Inflammatory macrophage treated with lipopolysaccharide for 1 hour (primary cell): ENCODE data around the gene SEC16A.

ENCODE experiments used
- DNase-seq, 2 donors: peaks; one replicate each; pipeline ENCODE4 v3.0.0-alpha.2; 2020 to 2022

SEC16A gene

GRCh38 chr9:136482793-136483588, at the start of gene SEC16A:
TSS of gene SEC16A (minus strand) at chr9:136483040. CDS start at chr9:136477615, 5,425 bp downstream.
- DNase-seq: peak; percentile 96 to 100

DNA sequence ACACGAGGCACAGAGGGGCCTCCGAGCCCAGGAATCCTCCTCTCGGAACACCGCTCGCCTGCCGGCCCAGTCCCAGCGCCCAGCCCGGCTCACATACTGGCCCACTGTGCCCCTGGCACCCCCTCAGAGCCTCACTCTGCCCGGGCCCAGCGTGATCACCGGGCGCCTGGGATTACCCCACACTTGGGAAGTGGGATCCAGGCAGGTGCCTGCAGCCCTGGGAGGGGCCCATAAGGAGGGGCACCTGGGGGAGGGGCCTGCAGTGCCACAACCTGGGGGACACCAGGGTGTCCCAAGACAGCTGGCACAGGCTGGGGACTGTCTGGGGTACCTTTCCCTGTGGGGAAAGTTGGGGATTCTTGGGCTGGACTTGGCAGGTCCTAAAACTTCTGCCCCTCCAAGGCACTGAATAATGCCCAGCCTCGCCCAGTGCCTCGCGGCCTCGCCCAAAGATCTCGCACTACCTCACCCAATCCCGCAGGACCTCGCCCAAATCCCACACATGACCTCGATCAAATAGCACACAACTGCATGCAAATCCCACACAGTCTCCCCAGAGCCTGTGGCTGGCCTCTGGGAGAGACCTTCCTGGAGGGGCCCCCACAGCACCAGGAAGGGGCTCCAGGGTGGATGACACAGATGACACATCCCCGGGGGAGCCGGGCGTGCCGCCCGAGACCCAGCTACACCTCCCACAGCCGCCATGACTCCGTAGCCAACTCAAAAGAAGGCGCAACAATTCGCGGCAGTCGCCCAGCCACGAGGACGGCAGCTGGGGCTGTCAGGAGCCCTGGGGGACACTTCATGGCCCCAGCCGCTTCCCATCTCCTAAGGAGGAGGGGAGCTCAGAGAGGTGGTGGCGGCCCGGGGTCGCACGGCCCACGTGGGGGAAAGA, 49.3 kb upstream of the SEC16A start:
- DNase-seq: no peak

- DNase-seq: no peak
Observed at GRCh38 chr9:136531186-136531903, 48.5 kb upstream of the SEC16A start.

GRCh38 chr9:136530461-136531089, 47.7 kb upstream of the SEC16A start:
- DNase-seq: no peak

GRCh38 chr9:136529516-136530460, 46.9 kb upstream of the SEC16A start:
- peak; percentile 38 to 61 for DNase-seq

DNA sequence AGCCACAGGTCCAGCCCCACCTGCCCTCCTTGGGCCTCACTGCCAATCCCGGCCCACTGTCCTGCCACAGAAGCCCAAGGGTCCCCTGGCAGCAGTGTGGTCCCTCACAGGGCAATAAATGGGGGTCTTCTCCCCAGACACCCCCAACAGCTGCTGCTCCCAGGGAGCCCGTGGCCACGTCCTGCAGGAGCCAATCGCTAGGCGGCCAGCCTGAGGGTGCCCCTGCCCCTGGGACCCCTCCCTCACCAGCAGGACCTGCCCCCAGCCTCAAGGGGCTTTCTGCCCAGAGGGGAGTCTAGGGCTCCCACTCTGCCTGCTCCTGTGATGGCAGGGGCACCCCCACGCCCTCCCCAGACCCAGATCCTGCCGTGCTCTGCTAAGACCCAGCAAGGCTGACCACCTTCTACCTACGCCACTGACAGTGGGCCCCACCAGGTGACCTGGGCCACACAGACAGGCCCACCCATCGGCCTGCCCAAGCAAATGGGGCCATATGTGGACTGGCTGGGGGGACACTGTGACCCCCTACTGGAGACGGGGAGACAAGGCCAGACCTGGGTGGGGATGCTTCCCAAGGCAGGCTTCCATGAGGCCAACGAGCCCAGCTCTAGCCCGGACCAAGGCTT, 46.0 kb upstream of the SEC16A start:
- DNase-seq: no peak

DNA sequence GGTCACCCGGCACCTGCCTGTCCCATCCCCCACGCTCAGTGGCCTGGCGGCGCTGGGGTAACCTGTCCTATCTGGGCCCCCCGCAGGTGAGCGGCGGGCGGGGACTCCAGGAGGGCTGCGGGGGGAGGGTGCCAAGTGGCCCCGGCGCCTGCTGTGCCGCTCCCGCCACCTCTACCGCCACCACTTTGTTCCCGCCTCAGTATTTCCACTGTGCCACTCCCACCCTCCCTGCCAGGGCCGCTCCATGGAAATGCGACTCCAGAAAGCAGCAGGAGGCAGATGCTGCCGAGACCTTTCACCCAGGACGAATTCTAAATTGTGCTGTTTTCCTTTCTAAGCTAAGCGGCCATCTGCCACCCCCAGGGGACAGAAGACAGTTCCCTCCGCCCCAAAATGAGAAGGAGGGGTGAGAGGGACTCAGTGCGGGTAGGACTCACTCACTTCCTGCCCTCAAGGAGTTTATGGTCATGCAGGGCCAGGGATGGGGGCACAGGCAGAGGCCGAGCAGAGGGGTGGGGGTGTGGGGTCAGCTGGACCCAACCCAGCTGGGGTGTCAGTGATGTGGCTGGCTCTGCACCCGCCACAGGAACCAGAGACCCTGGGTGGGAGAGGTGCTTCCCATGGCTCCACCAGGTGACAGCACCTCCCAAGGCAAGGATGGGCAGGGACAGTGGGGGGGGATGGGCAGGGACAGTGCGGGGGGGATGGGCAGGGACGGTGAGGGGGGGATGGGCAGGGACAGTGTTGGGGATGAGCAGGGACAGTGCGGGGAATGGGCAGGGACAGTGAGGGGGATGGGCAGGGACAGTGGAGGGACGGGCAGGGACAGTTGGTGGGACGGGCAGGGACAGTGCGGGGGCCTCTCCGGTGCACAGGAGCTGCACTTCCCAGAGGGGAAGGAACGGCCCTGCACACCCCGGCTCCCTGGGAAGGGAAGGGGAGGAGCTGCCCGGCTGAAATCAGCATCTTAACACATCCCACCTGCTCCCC, 45.2 kb upstream of the SEC16A start:
- DNase-seq: no peak

GRCh38 chr9:136527131-136527530, 44.3 kb upstream of the SEC16A start:
- no peak for DNase-seq

DNA sequence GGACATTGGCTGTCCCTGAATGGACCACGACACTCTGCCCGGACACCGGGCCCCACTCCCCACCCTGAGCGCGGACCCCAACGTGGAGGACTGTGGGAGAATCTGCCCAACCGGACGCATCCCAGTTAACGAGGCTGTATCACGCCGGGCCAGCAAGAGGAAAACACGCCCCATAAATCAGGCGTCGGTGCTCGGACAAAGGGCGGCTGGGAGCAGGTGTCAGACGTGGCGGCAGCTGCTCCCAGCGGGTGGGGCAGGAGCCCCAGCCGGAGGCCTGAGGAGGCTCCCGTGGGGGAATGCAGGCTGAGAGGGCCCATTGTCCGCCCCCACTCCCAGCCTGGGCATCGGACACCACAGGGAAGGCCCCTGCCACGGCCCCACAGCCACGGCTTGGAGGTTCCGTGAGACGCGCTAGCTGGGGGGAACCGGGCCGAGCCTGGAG, 43.8 kb upstream of the SEC16A start:
- no peak for DNase-seq

GRCh38 chr9:136525841-136526499, 43.1 kb upstream of the SEC16A start:
- DNase-seq: no peak

GRCh38 chr9:136525207-136525606, 42.4 kb upstream of the SEC16A start:
- no peak for DNase-seq

DNA sequence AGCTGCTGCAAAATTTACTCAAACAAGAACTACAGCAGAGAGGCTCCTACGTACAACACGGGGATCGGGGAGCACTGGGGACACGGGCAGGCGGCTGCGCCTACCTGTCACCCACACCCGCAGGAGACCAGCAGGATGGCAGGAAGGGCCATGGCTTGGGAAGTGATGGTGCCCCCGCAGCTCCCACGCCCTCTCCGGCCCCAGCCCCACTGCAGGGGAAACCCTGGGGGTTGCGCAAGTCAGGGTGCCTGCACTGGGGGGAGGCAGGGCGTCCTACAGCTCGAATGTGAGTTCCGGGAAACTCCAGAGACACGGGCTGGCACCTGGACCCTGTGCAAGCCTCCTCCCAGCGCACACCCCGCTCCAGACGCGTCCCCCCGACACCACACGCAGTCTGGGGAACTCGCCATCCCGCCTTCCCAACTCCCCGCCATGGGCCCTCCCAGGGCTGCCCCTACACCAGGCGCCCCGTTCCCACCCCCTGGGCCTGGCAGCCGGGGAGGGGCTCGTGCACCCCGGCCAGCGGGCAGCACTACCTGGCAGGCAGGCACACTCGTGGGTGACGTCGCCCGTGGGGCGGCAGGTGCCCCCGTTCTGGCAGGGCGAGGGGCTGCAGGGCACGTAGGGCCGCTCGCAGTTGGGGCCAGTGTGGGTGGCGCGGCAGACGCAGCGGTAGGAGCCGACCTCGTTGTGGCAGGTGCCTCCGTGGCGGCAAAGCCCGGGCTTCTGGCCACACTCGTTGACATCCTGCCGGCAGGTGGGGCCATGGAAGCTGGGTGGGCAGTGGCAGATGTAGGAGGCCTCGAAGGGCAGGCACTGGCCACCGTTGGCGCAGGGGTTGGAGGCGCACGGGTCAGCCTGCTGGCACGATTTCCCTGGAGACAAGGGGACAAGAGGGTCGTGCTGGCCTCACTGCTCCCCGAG, 39.7 kb upstream of the SEC16A start:
- peak; percentile 67 to 87 for DNase-seq

DNA sequence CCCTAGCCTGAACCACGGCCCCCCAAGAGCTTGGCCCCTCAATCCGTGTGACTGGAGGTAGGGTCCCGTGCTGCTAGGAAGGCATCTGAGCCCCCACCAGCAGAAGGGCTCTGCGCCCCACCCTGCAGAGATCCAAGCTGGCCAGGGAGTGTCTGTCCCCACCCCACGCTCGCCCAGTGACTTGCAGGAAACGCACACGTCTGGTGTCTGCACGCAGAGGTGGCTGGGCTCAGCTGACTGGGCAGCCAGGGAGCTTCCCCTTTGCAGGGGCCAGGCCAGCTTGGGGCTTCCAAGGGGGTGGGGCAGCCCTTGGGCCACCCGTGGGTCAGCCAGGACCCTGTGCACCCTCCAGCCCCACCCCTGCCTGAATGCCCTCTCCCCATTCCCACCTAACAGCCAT, 38.7 kb upstream of the SEC16A start:
- DNase-seq: peak; percentile 77 to 87

- no peak for DNase-seq
Observed at GRCh38 chr9:136520053-136520540, 37.3 kb upstream of the SEC16A start.

DNA sequence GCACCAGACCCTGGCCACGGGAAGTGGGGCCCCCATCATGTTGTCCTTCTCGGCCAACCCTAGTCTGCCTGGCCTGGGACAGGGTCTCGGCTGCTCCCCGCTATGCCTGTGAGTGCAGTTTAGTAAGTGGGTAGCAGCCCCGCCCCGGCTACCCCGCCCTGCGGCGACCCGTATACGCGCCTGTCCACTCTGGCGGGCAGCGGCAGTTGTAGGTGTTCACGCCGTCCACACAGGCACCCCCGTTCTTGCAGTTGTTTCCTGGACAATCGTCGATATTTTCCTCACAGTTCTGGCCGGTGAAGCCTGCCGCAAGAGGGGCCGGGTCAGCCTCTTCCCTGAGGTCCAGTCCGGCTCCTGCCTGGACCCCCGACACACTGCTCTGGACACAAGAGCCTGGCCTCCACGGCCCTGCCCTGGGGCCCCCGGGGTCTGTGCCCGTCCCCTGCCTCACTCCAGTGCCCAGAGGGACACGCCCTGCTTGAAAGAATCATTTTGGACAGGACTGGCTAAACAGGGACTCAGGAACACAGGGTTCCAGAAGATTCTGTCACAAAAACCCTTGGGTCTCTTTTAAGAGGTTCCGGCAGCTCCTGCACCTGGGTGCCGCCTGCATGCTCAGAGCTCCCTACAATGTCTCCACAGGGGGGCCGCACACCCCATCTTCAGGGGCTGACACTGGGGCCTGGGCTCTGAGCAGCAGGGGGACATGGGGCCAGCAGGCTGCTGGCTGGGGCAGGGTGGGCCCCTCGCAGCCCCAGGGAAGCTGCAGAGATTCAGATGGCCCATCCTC, 36.6 kb upstream of the SEC16A start:
- DNase-seq: no peak

DNA sequence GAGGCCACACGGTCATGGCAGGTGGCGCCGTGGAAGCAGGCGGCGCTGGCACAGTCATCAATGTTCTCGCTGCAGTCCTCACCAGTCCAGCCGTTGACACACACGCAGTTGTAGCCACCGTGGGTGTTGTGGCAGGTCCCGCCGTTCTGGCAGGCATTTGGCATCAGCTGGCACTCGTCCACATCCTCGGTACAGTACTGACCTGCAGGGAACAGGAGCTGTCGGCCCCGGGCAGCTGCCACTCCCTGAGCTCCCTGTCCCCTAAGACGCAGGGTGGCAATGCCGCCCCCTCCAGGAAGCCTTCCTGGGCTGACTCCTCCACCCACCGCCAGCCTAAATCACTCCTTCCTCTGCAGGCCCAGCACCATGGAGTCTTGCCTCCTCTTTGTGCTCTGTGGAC, 35.8 kb upstream of the SEC16A start:
- DNase-seq: no peak

DNA sequence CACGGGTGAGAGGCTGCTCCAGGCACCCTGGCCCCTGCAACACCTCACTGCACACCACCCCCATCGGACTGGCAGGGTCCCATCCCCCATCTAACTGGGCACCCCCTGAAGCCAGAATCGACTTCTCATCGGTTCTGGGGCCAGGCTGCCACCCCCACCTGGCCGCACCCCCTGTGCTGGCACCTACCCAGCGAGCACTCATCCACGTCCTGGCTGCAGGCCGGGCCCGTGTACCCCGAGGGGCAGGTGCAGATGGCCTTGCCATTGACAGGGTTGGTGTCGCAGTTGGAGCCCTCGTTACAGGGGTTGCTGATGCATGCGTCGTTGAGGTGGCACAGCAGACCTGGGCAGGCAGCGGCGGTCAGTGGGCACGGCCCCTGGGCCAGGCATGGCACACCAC, 35.1 kb upstream of the SEC16A start:
- no peak for DNase-seq
